ENCODE measurements around the gene MTPN.

DNA sequence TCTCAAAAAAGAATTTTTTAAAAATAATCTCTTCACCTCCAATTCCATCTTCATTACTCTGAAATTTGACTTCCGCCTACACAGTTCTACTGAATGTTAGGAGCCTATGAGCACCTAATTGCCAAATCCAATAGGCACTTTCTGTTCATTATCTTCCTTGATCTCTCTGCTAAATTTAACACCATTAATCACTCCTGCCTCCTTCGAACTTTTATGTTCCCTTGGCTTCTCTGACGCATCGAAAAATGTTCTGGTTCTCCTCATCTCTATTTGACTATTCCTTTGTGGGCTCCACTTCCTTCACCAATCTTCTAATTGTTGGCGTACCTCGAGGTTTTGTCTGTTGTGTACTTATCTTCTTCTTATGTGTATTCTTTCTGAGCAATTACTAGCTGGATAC lies 87.3 kb downstream of the MTPN start:
- no peak for TF ChIP-seq EZH2 (IDR thresholded peaks at IDR 0.05; ENCODE audit: insufficient read depth, low read length)
- TF ChIP-seq, protein P1, sequence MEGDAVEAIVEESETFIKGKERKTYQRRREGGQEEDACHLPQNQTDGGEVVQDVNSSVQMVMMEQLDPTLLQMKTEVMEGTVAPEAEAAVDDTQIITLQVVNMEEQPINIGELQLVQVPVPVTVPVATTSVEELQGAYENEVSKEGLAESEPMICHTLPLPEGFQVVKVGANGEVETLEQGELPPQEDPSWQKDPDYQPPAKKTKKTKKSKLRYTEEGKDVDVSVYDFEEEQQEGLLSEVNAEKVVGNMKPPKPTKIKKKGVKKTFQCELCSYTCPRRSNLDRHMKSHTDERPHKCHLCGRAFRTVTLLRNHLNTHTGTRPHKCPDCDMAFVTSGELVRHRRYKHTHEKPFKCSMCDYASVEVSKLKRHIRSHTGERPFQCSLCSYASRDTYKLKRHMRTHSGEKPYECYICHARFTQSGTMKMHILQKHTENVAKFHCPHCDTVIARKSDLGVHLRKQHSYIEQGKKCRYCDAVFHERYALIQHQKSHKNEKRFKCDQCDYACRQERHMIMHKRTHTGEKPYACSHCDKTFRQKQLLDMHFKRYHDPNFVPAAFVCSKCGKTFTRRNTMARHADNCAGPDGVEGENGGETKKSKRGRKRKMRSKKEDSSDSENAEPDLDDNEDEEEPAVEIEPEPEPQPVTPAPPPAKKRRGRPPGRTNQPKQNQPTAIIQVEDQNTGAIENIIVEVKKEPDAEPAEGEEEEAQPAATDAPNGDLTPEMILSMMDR (IDR thresholded peaks at IDR 0.05; ENCODE audit: insufficient read depth, low read depth, low read length), result no peak
